GM18907 (cell line): ENCODE results near the gene ZNF761.
A peak's percentile ranks its signal among the peaks of the same experiment; 100 is the strongest.
"Not testable (repeated sequence)": the region's sequence is repeated elsewhere in the genome, so short reads cannot be mapped to it uniquely, and the experiment has no call there.

ENCODE experiments used
- ATAC-seq: cut with Tn5 transposase; IDR thresholded peaks from one replicate; pipeline ENCODE4 v1.9.1; 2021; ENCODE audit warnings: mild to moderate bottlenecking, moderate library complexity; ENCODE audit not compliant: unreplicated experiment

ZNF761 gene

DNA sequence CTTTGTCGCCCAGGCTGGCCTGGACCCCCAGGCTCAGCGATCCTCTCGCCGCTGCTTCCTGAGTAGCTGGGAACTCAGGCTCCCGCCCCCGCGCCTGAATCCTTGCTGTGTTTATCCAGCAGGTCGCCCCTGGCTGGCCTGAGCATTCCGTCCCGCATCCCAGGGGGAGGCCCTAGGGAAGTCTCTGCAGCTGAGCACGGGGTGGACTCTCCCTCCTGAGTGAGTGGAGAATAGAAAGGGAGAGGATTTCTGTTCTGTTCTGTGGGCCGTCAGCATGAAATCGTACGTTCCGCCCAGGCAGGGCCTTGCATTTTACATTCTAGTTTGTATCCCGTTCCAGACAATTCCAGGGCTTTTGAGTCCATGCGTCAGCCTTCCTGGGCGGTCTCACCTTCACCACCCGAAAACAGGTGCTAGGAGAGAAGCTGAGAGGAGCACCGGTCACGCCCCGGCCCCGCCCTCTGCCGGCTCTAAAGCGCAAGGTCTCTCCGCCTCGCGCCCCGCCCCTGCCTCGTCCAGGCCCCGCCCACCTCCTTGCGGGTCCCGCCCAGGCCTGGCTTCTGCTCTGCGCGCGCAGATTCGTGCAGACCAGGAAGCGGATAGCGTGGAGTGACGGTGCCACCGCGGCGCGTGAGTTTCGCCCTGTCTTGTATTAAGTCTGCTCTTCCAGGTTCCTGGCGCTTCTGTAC lies at the start of gene ZNF761:
TSS of gene ZNF761 (plus strand) at position 586 of the 689 bp plus-strand sequence. CDS start 15,285 bp downstream, outside the sequence.
- ATAC-seq, result peak; percentile 93

DNA sequence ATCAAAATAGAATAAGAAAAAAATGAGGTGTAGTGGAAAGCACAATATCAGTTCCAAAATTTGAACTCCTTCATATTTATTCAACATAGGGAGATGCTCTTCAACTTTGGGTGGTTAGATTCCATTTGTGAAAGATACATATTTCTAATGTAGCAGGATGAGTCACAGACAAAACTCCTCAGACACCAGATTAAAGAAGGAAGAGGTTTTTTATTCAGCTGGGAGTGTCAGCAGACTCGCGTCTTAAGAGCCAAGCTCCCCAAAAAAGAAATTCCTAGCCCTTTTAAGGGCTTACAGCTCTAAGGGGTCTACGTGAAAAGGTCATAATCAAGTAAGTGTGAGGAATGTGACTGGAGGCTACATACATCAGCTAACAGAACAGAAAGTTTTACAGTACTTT lies 43.6 kb upstream of the ZNF761 start:
- ATAC-seq, result no peak

DNA sequence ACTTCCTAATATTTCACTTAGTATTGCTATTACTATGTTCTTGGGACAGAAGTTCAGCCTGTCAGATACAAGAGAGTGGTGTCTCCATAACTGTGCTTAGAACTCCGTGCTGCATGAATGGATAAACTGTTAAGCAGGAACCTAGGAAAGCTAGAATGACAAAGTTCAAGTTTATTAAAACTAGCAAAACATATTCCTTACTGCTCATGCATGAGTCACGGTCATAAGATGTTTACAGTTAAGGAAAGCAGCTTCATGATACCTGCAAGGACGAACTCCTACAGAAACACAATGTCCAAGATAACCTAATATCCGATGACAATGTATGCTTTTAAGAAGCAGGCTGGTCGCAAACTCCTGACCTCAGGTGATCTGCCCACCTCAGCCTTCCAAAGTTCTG lies 42.9 kb upstream of the ZNF761 start:
- no peak for ATAC-seq

DNA sequence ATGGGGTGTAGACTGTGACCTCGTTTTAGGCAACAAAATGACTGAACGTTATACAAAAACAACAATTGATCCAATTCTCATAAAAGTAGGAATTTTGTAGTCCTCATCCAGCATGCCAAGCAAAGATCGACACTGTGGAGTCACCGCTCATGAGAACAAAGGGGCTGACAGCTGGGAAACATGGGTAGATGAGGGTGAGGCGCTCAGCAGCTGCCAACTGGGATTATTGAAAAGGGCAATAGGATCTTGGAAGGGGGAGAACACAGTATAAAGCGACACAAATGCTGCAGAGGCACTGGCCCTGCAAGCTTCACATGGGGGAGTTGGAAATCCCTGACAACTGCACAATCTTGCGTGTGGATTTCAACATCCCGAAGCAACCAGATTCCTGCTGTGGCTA lies 42.2 kb upstream of the ZNF761 start:
- no peak for ATAC-seq

DNA sequence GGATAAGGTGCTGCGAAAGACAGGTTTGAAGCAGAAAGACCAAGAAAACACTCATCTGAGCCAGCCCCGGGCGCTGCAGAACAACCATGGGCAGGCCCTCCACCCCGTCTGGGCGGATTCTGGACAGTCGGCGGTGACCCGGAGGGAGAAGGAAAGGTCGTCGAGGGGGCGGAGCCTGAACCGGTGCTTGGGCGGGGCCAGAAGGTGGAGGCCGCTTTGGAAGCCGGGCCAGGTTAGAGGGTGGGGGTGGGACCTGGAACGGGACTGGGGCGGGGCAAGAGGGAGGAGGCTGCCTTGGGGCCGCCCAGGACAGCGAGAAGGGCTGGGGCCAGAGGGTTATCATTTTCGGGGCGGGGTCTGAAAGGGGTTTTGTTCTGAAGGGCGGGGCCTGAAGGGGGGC lies 41.8 kb upstream of the ZNF761 start:
- ATAC-seq, result no peak

DNA sequence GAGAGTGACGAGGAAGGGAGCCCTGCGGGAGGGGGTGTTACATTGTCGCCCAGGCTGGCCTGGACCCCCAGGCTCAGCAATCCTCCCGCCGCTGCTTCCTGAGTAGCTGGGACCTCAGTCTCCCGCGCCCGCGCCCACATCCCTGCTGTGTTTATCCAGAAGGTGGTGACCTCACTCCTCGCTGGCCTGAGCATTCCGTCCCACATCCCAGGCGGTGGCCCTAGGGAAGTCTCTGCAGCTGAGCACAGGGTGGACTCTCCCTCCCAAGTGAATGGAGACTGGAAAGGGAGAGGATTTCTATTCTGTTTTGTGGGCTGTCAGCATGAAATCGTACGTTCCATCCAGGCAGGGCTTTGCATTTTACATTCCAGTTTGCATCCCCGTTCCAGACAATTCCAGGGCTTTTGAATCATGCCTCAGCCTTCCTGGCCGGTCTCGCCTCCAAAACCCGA lies 37.2 kb upstream of the ZNF761 start:
- peak; percentile 12 for ATAC-seq

DNA sequence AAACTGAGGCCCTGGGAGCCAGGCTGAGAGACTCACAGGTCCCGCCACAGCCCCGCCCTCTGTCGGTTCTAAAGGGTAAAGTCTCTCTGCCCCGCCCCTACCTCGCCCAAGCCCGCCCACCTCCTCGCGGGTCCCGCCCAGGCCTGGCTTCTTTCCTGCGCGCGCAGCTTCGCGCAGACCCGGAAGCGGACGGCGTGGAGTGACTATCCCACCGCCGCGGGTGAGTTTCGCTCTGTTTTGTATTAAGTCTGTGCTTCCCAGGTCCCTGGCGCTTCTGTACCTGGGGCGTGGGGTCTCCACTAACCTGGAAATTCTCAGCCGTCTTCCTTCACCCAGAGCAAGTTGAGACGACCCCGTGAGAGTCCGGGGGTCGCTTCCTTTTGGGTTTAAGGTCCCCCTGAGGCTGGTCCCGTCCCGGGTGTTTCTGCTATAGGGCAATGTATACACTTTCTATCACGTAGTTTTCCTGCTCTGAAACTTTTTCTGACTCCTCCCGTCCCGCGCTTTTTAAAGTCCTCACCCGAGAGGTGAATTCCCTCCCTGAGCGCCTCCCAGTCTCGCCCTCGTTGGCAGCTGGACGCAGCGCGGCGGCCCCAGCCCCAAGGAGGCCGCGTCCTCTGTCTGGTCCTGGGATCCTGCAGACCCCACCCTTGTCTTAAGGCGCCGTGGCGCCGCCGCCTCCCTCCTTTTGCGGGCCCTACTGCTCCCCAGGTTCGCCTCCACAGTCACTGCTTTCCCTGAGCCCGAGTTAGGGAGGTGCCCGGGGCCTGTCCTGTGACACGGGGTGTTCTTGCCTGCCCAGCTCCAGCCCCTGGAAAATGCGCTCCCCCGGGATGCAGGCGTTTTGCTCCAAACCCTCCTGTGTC lies 36.6 kb upstream of the ZNF761 start, which contains the start of gene ZNF765:
TSS of gene ZNF765 (plus strand) at position 176 of the 866 bp plus-strand sequence. CDS start 2,867 bp downstream, outside the sequence.
- ATAC-seq, result peak; percentile 89

DNA sequence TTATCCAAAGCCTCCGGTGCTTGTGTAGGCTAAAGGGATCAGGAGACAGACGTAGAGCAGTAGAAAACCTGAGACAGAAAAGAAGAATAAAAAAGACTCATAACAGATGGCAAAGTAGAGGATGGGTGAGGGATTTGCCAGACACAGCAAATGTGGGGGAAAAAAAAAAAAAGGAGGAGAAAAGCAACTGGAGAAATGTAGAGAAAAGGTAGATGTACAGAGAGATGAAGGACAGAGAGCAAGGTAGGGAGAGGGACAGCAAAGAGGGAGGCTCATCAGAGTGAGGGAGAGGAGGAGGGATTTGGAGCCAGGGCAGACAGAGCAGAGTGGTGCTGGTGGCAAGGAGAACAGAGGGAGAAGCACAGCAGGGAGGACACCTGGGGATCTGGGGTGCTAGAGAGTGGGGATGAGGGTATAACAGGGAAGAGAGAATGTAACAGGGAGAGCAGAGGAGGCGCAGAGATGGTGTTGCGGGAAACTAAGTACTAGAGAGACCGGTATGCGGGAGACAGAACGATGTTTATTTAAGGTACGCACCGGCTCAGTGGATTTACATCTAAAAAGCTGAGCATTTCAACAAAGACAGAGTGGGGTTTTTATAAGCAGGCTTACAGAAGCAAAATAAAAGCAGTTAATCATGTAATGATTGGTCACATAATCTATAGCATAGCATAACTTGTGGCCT lies 35.8 kb upstream of the ZNF761 start:
- not testable (repeated sequence) for ATAC-seq

DNA sequence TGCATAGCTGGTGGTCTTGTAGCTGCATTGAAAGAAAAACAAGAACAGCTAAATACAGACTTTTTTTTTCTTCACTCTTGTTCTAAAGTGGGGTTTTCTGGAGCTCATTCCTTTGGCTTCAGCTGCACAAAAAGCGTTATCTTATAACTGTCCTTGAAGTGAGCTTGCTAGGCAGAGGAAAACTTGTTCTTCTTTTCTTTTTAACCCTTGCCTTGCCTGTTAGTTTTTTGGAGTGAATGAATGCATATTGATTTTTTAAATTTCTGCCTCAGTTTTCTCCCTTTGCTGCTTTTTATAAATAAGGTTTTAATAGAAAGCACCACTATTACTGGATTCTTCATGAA lies 35.3 kb upstream of the ZNF761 start:
- no peak for ATAC-seq

DNA sequence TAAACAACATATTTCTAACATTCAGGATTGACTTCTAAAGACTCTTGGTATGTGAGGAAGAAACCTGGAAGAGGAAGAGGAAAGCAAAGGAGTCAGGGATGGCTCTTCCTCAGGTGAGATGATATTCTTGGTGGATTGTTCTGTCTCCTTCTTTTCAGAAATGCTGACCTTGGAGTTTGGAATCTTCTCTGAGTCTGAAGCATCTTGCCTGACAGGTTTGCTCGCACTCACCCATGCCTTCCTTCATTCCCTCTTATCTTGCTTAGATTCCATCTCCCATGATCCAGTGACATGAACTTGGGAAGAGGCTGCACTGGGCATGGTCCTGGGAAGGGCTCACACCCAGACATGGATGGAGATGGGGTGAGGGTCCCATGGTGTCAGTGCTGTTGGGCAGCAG lies 33.9 kb upstream of the ZNF761 start:
- not testable (repeated sequence) for ATAC-seq

DNA sequence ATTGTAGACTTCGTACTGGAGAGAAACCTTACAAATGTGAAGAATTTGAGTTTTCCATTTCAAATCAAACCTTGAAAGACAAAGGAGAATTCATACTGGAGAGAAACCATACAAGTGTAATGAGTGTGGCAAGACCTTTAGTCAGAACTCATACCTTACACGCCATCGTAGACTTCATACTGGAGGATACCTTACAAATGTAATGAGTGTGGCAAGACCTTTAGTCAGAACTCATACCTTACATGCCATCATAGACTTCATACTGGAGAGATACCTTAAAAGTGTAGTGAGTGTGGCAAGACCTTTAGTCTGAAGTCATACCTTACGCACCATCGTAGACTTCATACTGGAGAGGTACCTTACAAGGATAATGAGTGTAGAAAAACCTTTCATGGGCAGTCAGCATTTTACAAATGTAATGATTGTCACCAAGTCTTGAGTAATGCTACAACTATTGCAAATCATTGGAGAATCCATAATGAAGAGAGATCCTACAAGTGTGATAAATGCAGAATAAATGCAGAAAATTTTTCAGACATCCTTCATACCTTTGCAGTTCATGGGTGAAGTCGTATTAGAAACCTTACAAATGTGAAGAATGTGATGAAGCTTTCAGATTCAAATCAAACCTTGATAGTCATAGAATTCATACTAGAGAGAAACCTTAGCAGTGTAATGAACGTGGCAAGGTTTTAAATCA lies 22.1 kb upstream of the ZNF761 start:
- ATAC-seq, result no peak

DNA sequence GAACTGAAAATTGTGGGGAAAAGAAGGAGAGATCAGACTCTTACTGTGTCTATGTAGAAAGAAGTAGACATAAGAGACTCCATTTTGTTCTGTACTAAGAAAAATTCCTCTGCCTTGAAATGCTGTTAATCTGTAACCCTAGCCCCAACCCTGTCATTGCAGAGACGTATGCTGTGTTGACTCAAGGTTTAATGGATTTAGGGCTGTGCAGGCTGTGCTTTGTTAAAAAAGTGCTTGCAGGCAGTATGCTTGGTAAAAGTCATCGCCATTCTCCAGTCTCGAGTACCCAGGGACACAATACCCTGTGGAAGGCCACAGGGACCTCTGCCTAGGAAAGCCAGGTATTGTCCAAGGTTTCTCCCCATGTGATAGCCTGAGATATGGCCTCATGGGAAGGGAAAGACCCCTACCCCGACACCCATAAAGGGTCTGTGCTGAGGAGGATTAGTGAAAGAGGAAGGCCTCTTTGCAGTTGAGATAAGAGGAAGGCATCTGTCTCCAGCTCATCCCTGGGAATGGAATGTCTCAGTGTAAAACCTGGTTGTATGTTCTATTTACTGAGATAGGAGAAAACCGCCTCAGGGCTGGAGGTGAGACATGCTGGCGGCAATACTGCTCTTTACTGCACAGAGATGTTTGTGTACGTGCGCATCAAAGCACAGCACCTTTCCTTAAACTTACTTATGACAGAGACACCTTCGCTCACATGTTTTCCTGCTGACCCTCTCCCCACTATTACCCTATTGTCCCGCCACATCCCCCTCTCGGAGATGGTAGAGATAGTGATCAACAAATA lies 11.1 kb upstream of the ZNF761 start:
- ATAC-seq, result not testable (repeated sequence)

DNA sequence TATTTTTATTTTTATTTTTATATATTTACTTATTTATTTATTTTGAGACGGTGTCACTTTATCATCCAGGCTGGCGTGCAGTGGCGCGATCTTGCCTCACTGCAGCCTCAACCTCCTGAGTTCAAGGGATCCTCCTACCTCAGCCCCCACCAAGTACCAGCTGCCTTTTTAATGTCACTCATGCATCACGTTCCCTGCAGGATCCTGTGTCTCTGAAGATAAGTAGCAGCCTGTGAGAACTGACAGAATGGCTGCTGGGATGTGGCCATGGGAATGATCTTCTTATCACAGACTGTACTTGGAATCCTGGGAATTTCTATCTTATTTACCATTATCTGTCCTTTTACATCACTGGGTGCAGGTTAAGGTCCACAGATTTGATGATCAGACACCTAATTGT lies 9.2 kb upstream of the ZNF761 start:
- ATAC-seq, result no peak

DNA sequence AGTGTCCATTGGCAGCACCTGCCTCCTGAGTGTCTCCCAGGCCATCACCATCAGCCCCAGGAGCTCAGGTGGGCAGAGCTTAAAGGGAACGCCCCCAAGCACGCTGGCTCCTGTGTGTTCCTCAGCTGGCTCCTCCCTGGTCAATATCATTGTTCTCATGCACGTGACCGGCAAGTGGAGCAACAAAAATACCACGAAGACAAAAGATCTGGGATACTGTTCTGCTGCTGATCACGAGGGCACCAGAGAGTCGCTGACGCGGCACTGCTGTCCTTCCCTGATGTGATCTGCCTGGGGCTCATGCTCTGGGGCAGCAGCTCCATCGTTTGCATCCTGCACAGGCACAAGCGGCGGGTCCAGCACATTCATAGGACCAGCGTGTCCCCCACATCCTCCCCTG lies 8.7 kb upstream of the ZNF761 start:
- not testable (repeated sequence) for ATAC-seq

DNA sequence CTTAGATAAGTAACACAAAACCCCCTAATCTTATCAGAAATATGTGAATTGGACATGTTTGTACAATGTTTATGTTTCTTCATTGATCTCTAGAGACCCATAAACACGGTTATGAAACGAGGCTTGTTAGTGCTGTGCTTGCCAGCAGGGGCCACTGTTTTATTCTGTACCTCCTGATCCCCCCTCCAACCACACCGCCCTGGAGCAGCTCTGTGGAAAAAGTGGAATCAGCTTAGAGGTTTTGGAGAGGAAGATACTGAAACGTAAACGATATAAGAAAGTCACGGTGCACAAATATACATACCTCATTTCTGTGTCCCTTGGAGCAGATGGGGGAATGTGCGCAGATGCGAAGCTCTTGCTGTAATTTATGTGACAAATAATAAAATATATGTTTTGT lies 8.1 kb upstream of the ZNF761 start:
- not testable (repeated sequence) for ATAC-seq

DNA sequence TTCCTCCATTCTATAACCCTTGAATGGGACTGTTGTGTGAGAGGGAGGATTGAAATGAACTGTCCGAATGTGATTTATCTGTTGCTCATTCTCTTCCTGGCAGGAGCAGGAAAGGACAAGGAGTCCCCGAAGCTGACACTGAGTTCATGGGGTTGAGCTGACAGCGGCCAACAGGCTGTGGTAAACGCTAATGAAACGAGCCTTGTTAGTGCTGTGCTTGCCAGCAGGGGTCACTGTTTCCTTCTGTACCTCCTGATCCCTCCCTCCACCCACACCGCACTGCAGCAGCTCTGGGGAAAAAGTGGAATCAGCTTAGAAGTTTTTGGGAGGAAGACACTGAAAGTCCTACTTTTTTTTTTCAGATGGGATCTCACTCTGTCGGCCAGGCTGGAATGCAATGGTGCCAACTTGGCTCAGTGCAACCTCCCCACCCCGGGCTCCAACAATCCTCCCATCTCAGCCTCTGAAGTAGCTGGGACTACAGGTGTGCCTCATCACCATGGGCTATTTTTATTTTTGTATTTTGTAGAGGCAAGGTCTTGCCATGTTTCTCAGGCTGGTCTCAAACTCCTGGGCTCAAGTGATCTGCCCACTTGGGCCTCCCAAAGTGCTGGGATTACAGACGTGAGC lies 6.7 kb upstream of the ZNF761 start:
- no peak for ATAC-seq

DNA sequence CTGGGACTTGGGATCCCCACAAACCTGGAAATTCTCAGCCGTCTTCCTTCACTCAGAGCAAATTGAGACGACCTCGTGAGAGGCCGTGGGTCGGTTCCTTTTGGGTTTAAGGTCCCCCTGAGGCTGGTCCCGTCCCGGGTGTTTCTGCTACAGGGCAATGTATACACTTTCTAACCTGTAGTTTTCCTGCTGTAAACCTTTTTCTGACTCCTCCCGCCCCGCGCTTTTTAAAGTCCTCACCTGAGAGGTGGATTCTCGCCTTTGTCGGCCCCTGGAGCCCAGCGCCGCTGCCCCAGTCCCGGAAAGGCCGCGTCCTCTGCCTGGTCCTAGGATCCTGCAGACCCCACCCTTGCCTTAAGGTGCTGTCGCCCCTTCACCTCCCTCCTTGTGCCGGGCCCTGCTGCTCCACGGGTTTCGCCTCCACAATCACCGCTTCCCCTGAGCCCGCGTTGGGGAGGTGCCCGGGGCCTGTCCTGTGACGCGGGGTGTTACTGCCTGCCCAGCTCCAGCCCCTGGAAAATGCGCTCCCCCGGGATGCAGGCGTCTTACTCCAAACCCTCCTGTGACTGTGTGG lies 391 bp downstream of the ZNF761 start:
- ATAC-seq, result peak; percentile 38

DNA sequence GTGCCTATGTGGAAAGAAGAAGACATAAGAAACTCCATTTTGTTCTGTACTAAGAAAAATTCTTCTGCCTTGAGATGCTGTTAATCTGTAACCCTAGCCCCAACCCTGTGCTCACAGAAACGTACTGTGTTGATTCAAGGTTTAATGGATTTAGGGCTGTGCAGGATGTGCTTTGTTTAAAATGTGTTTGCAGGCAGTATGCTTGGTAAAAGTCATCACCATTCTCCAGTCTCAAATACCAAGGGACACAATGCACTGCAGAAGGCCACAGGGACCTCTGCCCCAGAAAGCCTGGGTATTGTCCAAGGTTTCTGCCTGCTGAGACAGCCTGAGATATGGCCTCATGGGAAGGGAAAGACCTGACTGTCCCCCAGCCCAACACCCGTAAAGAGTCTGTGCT lies 12.0 kb downstream of the ZNF761 start:
- not testable (repeated sequence) for ATAC-seq

DNA sequence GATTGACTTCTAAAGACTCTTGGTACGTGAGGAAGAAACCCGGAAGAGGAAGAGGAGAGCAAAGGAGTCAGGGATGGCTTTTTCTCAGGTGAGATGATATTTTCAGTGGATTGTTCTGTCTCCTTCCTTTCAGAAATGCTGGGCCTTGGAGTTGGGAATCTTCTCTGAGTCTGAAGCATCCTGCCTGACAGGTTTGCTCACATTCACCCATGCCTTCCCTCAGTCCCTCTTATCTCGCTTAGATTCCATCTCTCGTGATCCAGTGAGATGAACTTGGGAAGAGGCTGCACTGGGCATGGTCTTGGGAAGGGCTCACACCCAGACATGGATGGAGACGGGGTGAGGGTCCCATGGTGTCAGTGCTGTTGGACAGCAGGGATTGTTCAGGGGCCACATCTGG lies 15.4 kb downstream of the ZNF761 start:
- ATAC-seq, result not testable (repeated sequence)
